ENCODE results near the gene MTUS2. TPM values are rescaled to one million over a fixed set of nuclear protein-coding genes. Genes with fewer than 3 reads are reported as not detected.

MTUS2 gene
- total and polyA plus RNA-seq, 2 donors (not counting 1 experiment from before 2014, with no cell fraction given): 0.06 TPM; not detected in 1

DNA sequence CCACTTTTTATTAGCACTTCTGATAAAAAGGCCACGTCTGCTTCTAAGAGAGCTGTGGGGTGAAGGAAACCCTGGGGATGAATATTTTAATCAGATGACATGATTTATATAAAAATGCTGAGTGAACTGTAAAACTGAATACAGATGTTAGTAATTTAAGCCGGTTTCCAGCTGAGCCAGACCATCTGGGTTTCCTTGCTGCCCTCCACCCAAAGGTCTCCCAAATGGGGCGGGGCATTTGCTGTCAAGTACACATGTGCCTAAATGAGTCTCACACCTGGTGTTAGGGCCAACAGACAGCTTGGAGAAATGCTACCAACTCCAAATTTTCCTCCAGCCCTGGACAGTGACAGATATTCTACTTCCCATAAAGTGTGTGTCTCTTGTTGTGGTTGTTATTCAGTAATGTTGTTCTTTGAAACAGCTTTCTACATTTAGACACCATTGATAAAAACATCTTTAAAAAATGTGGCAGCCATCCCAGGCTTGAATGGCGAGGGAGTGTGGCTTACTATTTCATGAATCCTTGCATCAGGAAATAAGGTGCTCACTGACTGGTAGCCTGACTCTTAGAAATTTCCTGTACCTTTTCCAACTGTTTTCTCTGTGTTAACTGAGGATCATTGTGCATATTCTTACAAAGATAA lies 350.4 kb downstream of the MTUS2 start:
- Histone ChIP-seq H3K4me3 (replicated peaks in 1 of 4; ENCODE audit: control extremely low read depth in 1 of 4, insufficient read depth in 1 of 4, low read depth in 3 of 4, low read length in 4 of 4) (no peak overlapping the region), H4K20me1 (ENCODE audit: control insufficient read depth, extremely low read depth, insufficient read depth, low read length) (no peaks in the 10 kb centered on the region), H3K27me3 (ENCODE audit: control insufficient read depth, insufficient read depth, low read length) (no peaks in the 10 kb centered on the region), H2AFZ (ENCODE audit: low read length) (no peak overlapping the region), H3K4me1 (ENCODE audit: control insufficient read depth, extremely low read depth, insufficient read depth, low read length) (no peaks in the 10 kb centered on the region), H3K9me3 (ENCODE audit: control insufficient read depth, insufficient read depth, low read depth, low read length) (no peaks in the 10 kb centered on the region), H3K9ac (ENCODE audit: insufficient read depth, low read length) (no peak overlapping the region), H3K79me2 (ENCODE audit: control insufficient read depth, insufficient read depth, low read length) (no peaks in the 10 kb centered on the region), H3K36me3 (ENCODE audit: control insufficient read depth, insufficient read depth, low read length) (no peaks in the 10 kb centered on the region), H3K27ac (ENCODE audit: insufficient read depth, low read length) (no peak overlapping the region), H3K4me2 (ENCODE audit: extremely low read depth, insufficient read depth, low read length) (no peak overlapping the region)
- DNase-seq (ENCODE audit: low read depth in 2 of 2): peak in 1 of 2 donors; percentile 21
- no peak for TF ChIP-seq EZH2 (IDR thresholded peaks at IDR 0.05; ENCODE audit: low read length, missing control alignments)
- TF ChIP-seq, protein P1, sequence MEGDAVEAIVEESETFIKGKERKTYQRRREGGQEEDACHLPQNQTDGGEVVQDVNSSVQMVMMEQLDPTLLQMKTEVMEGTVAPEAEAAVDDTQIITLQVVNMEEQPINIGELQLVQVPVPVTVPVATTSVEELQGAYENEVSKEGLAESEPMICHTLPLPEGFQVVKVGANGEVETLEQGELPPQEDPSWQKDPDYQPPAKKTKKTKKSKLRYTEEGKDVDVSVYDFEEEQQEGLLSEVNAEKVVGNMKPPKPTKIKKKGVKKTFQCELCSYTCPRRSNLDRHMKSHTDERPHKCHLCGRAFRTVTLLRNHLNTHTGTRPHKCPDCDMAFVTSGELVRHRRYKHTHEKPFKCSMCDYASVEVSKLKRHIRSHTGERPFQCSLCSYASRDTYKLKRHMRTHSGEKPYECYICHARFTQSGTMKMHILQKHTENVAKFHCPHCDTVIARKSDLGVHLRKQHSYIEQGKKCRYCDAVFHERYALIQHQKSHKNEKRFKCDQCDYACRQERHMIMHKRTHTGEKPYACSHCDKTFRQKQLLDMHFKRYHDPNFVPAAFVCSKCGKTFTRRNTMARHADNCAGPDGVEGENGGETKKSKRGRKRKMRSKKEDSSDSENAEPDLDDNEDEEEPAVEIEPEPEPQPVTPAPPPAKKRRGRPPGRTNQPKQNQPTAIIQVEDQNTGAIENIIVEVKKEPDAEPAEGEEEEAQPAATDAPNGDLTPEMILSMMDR (conservative IDR thresholded peaks at IDR 0.05 in 1 of 2, IDR thresholded peaks at IDR 0.05 in 1 of 2; ENCODE audit: low read depth in 1 of 2, low read length in 2 of 2): no peak

DNA sequence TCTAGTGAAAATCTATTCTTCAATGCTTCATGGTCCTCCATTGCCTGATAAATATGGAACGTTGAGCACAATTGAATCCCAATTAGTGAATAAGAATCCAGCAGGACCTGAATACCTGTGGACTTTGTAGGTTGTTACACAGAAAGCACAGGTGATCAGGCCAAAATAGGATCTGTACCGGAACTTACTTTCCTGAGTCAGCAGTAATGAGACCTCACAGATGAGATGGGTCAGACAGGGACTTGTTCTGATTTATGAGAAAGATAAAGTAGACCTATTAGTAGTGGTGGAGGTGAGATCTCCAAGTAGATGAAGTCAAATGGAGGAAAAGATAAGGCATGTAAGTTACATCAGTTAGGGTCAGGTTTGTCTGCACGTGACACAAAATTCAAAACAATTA lies 351.1 kb downstream of the MTUS2 start:
- Histone ChIP-seq H3K4me2 (ENCODE audit: extremely low read depth, insufficient read depth, low read length) (no peak overlapping the region), H3K27me3 (ENCODE audit: control insufficient read depth, insufficient read depth, low read length) (no peaks in the 10 kb centered on the region), H3K9ac (ENCODE audit: insufficient read depth, low read length) (no peak overlapping the region), H3K4me3 (replicated peaks in 1 of 4; ENCODE audit: control extremely low read depth in 1 of 4, insufficient read depth in 1 of 4, low read depth in 3 of 4, low read length in 4 of 4) (no peak overlapping the region), H4K20me1 (ENCODE audit: control insufficient read depth, extremely low read depth, insufficient read depth, low read length) (no peaks in the 10 kb centered on the region), H3K4me1 (ENCODE audit: control insufficient read depth, extremely low read depth, insufficient read depth, low read length) (no peaks in the 10 kb centered on the region), H3K27ac (ENCODE audit: insufficient read depth, low read length) (no peak overlapping the region), H3K36me3 (ENCODE audit: control insufficient read depth, insufficient read depth, low read length) (no peaks in the 10 kb centered on the region), H3K9me3 (ENCODE audit: control insufficient read depth, insufficient read depth, low read depth, low read length) (no peaks in the 10 kb centered on the region), H3K79me2 (ENCODE audit: control insufficient read depth, insufficient read depth, low read length) (no peaks in the 10 kb centered on the region), H2AFZ (ENCODE audit: low read length) (no peak overlapping the region)
- TF ChIP-seq, protein P1 (conservative IDR thresholded peaks at IDR 0.05 in 1 of 2, IDR thresholded peaks at IDR 0.05 in 1 of 2; ENCODE audit: low read depth in 1 of 2, low read length in 2 of 2): no peak
- TF ChIP-seq EZH2 (IDR thresholded peaks at IDR 0.05; ENCODE audit: low read length, missing control alignments): no peak
- no peak for DNase-seq (ENCODE audit: low read depth in 2 of 2)

DNA sequence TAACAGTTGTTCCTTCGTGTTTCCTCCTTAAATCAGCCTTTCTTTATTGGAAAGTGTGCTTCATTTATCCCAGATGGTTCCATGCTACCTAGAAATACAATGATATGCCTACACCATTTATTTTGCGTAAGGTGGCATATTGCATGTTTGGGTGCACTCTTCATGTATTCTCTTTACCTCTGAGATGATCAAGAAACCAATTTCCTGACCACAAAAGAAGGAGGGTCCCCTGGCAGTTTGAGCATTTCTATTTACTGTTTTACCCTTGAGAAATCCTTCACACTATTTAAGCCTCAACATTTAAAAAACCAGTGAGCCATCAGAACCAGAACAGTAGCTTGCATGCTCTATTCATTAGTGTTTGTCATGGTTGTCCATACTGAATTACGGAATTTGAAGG lies 354.0 kb downstream of the MTUS2 start:
- TF ChIP-seq, protein P1 (conservative IDR thresholded peaks at IDR 0.05 in 1 of 2, IDR thresholded peaks at IDR 0.05 in 1 of 2; ENCODE audit: low read depth in 1 of 2, low read length in 2 of 2): no peak
- no peak for TF ChIP-seq EZH2 (IDR thresholded peaks at IDR 0.05; ENCODE audit: low read length, missing control alignments)
- H3K27ac ChIP-seq (ENCODE audit: insufficient read depth, low read length): no peak overlapping the region
- no peaks in the 10 kb centered on the region for H3K27me3 ChIP-seq (ENCODE audit: control insufficient read depth, insufficient read depth, low read length)
- H4K20me1 ChIP-seq (ENCODE audit: control insufficient read depth, extremely low read depth, insufficient read depth, low read length): no peaks in the 10 kb centered on the region
- no peak overlapping the region for H3K4me2 ChIP-seq (ENCODE audit: extremely low read depth, insufficient read depth, low read length)
- no peaks in the 10 kb centered on the region for H3K79me2 ChIP-seq (ENCODE audit: control insufficient read depth, insufficient read depth, low read length)
- no peak overlapping the region for H3K4me3 ChIP-seq (replicated peaks in 1 of 4; ENCODE audit: control extremely low read depth in 1 of 4, insufficient read depth in 1 of 4, low read depth in 3 of 4, low read length in 4 of 4)
- H3K4me1 ChIP-seq (ENCODE audit: control insufficient read depth, extremely low read depth, insufficient read depth, low read length): no peaks in the 10 kb centered on the region
- DNase-seq (ENCODE audit: low read depth in 2 of 2): no peak
- H3K36me3 ChIP-seq (ENCODE audit: control insufficient read depth, insufficient read depth, low read length): no peaks in the 10 kb centered on the region
- no peak overlapping the region for H3K9ac ChIP-seq (ENCODE audit: insufficient read depth, low read length)
- no peaks in the 10 kb centered on the region for H3K9me3 ChIP-seq (ENCODE audit: control insufficient read depth, insufficient read depth, low read depth, low read length)
- H2AFZ ChIP-seq (ENCODE audit: low read length): no peak overlapping the region
